Neural cell (in vitro differentiated cells): Measurements from ENCODE around the gene RMDN2.
"Not testable (repeated sequence)": the region's sequence is repeated elsewhere in the genome, so short reads cannot be mapped to it uniquely, and the experiment has no call there.

Experiments
- CTCF ChIP-seq: fragments of 450-650 bp; IDR thresholded peaks from 2 replicates; pipeline ENCODE4 v1.5.1; 2014; ENCODE audit warnings: antibody characterized with exemption, mild to moderate bottlenecking, moderate library complexity; ENCODE audit not compliant: poor library complexity, severe bottlenecking
- EP300 ChIP-seq: fragments of 450-650 bp; conservative IDR thresholded peaks from 2 replicates; pipeline ENCODE4 v1.6.1; 2014; ENCODE audit warnings: antibody characterized with exemption, mild to moderate bottlenecking, moderate library complexity; ENCODE audit not compliant: poor library complexity, severe bottlenecking
- POLR2AphosphoS5 ChIP-seq: IDR thresholded peaks from 2 replicates; pipeline ENCODE4 v1.6.1; 2012
- RAD21 ChIP-seq: fragments of 450-650 bp; conservative IDR thresholded peaks from 2 replicates; pipeline ENCODE4 v1.6.1; 2014; ENCODE audit warnings: antibody characterized with exemption, mild to moderate bottlenecking, moderate library complexity
- SMC3 ChIP-seq: fragments of 450-650 bp; conservative IDR thresholded peaks from 2 replicates; pipeline ENCODE4 v1.6.1; 2014; ENCODE audit warnings: antibody characterized with exemption, mild to moderate bottlenecking, moderate library complexity; ENCODE audit not compliant: poor library complexity
- TAF1 ChIP-seq: IDR thresholded peaks from 2 replicates; pipeline ENCODE4 v1.6.1; 2012; ENCODE audit warnings: low read depth

DNA sequence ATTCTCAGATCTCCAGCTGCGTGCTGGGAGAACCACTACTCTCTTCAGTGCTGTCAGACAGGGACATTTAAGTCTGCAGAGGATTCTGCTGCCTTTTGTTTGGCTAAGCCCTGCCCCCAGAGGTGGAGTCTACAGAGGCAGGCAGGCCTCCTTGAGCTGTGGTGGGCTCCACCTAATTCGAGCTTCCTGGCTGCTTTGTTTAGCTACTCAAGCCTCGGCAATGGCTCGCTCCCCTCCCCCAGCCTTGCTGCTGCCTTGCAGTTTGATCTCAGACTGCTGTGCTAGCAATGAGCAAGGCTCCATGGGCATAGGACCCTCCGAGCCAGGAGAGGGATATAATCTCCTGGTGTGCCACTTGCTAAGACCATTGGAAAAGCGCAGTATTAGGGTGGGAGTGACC lies 85.1 kb downstream of the RMDN2 start:
- not testable (repeated sequence) for TF ChIP-seq CTCF, POLR2AphosphoS5, RAD21, TAF1, SMC3, EP300
